ENCODE measurements around the gene IGFBP2. TPM values are rescaled to one million over a fixed set of nuclear protein-coding genes. Genes with fewer than 3 reads are reported as not detected.

IGFBP2 gene
- total and polyA plus RNA-seq, 4 donors = 88.8 to 1,119 (median 352) TPM

- Histone ChIP-seq H3K4me3 (ENCODE audit: low read depth in 1 of 3, low read length in 3 of 3) (no peak overlapping the region), H3K9ac (ENCODE audit: low read depth in 1 of 2, low read length in 2 of 2) (no peak overlapping the region), H3K36me3 (ENCODE audit: control insufficient read depth in 4 of 4, insufficient read depth in 3 of 4, low read depth in 1 of 4, low read length in 3 of 4) (peaks cover 0 to under 1% (median under 1%) of the 10 kb centered on the region in 4 donors), H3K9me3 (ENCODE audit: control insufficient read depth in 4 of 4, low read length in 3 of 4) (no peaks in the 10 kb centered on the region), H3K4me1 (ENCODE audit: control insufficient read depth in 4 of 4, insufficient read depth in 4 of 4, low read length in 3 of 4) (peaks cover 6 to 23% (median 15%) of the 10 kb centered on the region in 4 donors), H3K27ac (ENCODE audit: low read depth in 1 of 2, low read length in 2 of 2) (no peak overlapping the region), H3K27me3 (ENCODE audit: control insufficient read depth in 4 of 4, insufficient read depth in 4 of 4, low read length in 3 of 4) (no peaks in the 10 kb centered on the region)
- no peak for DNase-seq (ENCODE audit: low spot score)
- TF ChIP-seq SP1 (IDR thresholded peaks at IDR 0.05) = no peak
- no peak for TF ChIP-seq NR2F2 (IDR thresholded peaks at IDR 0.05)
- no peak for TF ChIP-seq JUND (IDR thresholded peaks at IDR 0.05)
- no peak for TF ChIP-seq RXRA (IDR thresholded peaks at IDR 0.05)
- no peak for TF ChIP-seq GABPA (IDR thresholded peaks at IDR 0.05 in 1 of 2, conservative IDR thresholded peaks at IDR 0.05 in 1 of 2)
- TF ChIP-seq, protein P1, sequence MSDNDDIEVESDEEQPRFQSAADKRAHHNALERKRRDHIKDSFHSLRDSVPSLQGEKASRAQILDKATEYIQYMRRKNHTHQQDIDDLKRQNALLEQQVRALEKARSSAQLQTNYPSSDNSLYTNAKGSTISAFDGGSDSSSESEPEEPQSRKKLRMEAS (IDR thresholded peaks at IDR 0.05) = no peak
- no peak for TF ChIP-seq HNF4G (IDR thresholded peaks at IDR 0.05)
- TF ChIP-seq, protein P2, sequence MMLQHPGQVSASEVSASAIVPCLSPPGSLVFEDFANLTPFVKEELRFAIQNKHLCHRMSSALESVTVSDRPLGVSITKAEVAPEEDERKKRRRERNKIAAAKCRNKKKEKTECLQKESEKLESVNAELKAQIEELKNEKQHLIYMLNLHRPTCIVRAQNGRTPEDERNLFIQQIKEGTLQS (IDR thresholded peaks at IDR 0.05) = no peak
- no peak for TF ChIP-seq TAF1 (conservative IDR thresholded peaks at IDR 0.05)
- TF ChIP-seq, protein P3, sequence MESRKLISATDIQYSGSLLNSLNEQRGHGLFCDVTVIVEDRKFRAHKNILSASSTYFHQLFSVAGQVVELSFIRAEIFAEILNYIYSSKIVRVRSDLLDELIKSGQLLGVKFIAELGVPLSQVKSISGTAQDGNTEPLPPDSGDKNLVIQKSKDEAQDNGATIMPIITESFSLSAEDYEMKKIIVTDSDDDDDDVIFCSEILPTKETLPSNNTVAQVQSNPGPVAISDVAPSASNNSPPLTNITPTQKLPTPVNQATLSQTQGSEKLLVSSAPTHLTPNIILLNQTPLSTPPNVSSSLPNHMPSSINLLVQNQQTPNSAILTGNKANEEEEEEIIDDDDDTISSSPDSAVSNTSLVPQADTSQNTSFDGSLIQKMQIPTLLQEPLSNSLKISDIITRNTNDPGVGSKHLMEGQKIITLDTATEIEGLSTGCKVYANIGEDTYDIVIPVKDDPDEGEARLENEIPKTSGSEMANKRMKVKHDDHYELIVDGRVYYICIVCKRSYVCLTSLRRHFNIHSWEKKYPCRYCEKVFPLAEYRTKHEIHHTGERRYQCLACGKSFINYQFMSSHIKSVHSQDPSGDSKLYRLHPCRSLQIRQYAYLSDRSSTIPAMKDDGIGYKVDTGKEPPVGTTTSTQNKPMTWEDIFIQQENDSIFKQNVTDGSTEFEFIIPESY (IDR thresholded peaks at IDR 0.05) = no peak
- WGBS = 94% methylated on average over 3 of the region's 3 CpGs
These were observed 14.9 kb downstream of the IGFBP2 start for GRCh38 chr2:216648105-216648504.

- peaks cover 15 to 35% (median 27%) of the 10 kb centered on the region in 4 donors for H3K4me1 ChIP-seq (ENCODE audit: control insufficient read depth in 4 of 4, insufficient read depth in 4 of 4, low read length in 3 of 4)
- no peaks in the 10 kb centered on the region for H3K36me3 ChIP-seq (ENCODE audit: control insufficient read depth in 4 of 4, insufficient read depth in 3 of 4, low read depth in 1 of 4, low read length in 3 of 4)
- no peak for DNase-seq (ENCODE audit: low spot score)
- H3K9ac ChIP-seq (ENCODE audit: low read depth in 1 of 2, low read length in 2 of 2) = no peak overlapping the region
- H3K4me3 ChIP-seq (ENCODE audit: low read depth in 1 of 3, low read length in 3 of 3) = no peak overlapping the region
- no peaks in the 10 kb centered on the region for H3K27me3 ChIP-seq (ENCODE audit: control insufficient read depth in 4 of 4, insufficient read depth in 4 of 4, low read length in 3 of 4)
- no peak overlapping the region for H3K27ac ChIP-seq (ENCODE audit: low read depth in 1 of 2, low read length in 2 of 2)
- TF ChIP-seq JUND (IDR thresholded peaks at IDR 0.05) = no peak
- TF ChIP-seq TAF1 (conservative IDR thresholded peaks at IDR 0.05) = no peak
- TF ChIP-seq SP1 (IDR thresholded peaks at IDR 0.05) = no peak
- TF ChIP-seq FOXA1 (IDR thresholded peaks at IDR 0.05) = no peak
- TF ChIP-seq YY1 (IDR thresholded peaks at IDR 0.05) = no peak
- 75% methylated on average over 5 of the region's 5 CpGs for WGBS
- no peaks in the 10 kb centered on the region for H3K9me3 ChIP-seq (ENCODE audit: control insufficient read depth in 4 of 4, low read length in 3 of 4)
These were observed 16.4 kb downstream of the IGFBP2 start for GRCh38 chr2:216649574-216649973.

DNA sequence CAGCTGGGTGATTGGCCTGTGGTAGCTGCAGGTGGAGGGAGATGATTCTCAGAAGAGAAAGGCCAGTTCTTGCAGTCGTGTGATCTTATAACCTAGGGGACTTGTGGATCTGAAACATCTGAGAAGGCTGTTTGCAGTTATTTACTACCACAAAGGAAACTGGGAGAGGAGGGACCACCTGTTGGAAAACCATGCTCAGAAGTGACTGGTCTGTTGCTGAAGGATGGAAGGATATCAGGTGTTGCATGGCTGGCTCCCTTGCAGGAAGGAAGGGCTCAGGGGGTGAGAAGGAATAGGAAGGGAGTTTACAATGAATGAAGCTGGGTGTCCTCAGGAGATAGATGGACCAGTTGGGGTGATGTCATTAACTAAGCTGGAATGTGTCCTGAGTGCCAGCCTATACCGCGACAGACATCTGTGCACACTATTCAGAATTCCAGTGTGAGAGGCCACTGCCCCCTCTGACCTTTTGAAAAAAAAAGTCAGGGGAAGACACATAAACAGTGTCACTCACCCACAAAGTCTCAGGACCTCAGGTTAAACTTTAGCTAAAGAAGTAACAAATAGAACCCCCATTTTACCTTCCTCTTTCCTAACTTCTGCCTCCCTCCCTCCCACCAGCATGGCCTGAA lies 17.5 kb downstream of the IGFBP2 start:
- Histone ChIP-seq H3K4me3 (ENCODE audit: low read depth in 1 of 3, low read length in 3 of 3) (no peak overlapping the region), H3K27ac (ENCODE audit: low read depth in 1 of 2, low read length in 2 of 2) (peak overlapping the region in 1 of 2 donors; percentile 51), H3K27me3 (ENCODE audit: control insufficient read depth in 4 of 4, insufficient read depth in 4 of 4, low read length in 3 of 4) (no peaks in the 10 kb centered on the region), H3K4me1 (ENCODE audit: control insufficient read depth in 4 of 4, insufficient read depth in 4 of 4, low read length in 3 of 4) (peaks cover 13 to 31% (median 24%) of the 10 kb centered on the region in 4 donors), H3K36me3 (ENCODE audit: control insufficient read depth in 4 of 4, insufficient read depth in 3 of 4, low read depth in 1 of 4, low read length in 3 of 4) (no peaks in the 10 kb centered on the region), H3K9me3 (ENCODE audit: control insufficient read depth in 4 of 4, low read length in 3 of 4) (no peaks in the 10 kb centered on the region), H3K9ac (ENCODE audit: low read depth in 1 of 2, low read length in 2 of 2) (no peak overlapping the region)
- WGBS = 52% methylated on average over 3 of the region's 3 CpGs
- no peak for DNase-seq (ENCODE audit: low spot score)
- TF ChIP-seq NR2F2 (IDR thresholded peaks at IDR 0.05) (peak; percentile 82), FOXA2 (IDR thresholded peaks at IDR 0.05) (no peak), REST (IDR thresholded peaks at IDR 0.05) (no peak), GABPA (IDR thresholded peaks at IDR 0.05 in 1 of 2, conservative IDR thresholded peaks at IDR 0.05 in 1 of 2) (no peak), HNF4A (conservative IDR thresholded peaks at IDR 0.05) (peak; percentile 40 to 64), RAD21 (IDR thresholded peaks at IDR 0.05) (peak in 1 of 2 donors; percentile 3), FOXA1 (IDR thresholded peaks at IDR 0.05) (no peak)
- TF ChIP-seq, protein P3 (IDR thresholded peaks at IDR 0.05) = no peak
- TF ChIP-seq, protein P2 (IDR thresholded peaks at IDR 0.05) = no peak
- TF ChIP-seq, protein P1 (IDR thresholded peaks at IDR 0.05) = no peak
